Measurements from ENCODE around the gene NRL. TPM values are rescaled to one million over a fixed set of nuclear protein-coding genes. Genes with fewer than 3 reads are reported as not detected.

NRL gene
- total and polyA plus RNA-seq, 10 of the 15 experiments (the other 5 are each of a cell fraction or from before 2014, with no cell fraction given), result 0.11 to 4.4 (median 2.2) TPM

- TF ChIP-seq SKIL (IDR thresholded peaks at IDR 0.05; ENCODE audit: low read depth, poor library complexity, severe bottlenecking), result no peak
- no peak for TF ChIP-seq SPI1 (IDR thresholded peaks at IDR 0.05; ENCODE audit: borderline replicate concordance, insufficient read depth, low read depth, low read length)
- no peak for TF ChIP-seq HCFC1 (IDR thresholded peaks at IDR 0.05; ENCODE audit: low read length)
- TF ChIP-seq BCL11A (IDR thresholded peaks at IDR 0.05; ENCODE audit: low read depth, low read length), result no peak
- TF ChIP-seq IRF5 (IDR thresholded peaks at IDR 0.05; ENCODE audit: borderline replicate concordance), result no peak
These were observed 35.8 kb upstream of the NRL start (continued) for GRCh38 chr14:24150567-24150966.

GRCh38 chr14:24150061-24150460, 35.3 kb upstream of the NRL start:
- FAIRE-seq, result no peak
- H3K79me2 ChIP-seq (ENCODE audit: control insufficient read depth, insufficient read depth, low read length), result peaks cover 43% of the 10 kb centered on the region
- SMC1A ChIA-PET (ENCODE audit: uncharacterized antibody, unreplicated experiment), result interaction anchor here (1.0 to 3.6 kb wide), 4 partner anchors 11 to 62 kb away, joined by 3 to 22 read pairs (median 5); partner anchors contain the start of genes DCAF11, IRF9 and NRL

More at GRCh38 chr14:24150061-24150460, 35.3 kb upstream of the NRL start:
- no peaks in the 10 kb centered on the region for H4K20me1 ChIP-seq (ENCODE audit: control insufficient read depth, insufficient read depth)
- no peak overlapping the region for H3K9ac ChIP-seq (ENCODE audit: control insufficient read depth, insufficient read depth, low read length)
- CTCF ChIA-PET, result interaction anchor here (1.1 to 8.2 kb wide), 3 partner anchors 10 to 42 kb away, joined by 3 to 63 read pairs (median 6); partner anchors contain the start of gene IRF9
- H3K4me1 ChIP-seq (ENCODE audit: control insufficient read depth, insufficient read depth, low read length), result no peaks in the 10 kb centered on the region
- BruUV-seq (replicated peaks), result no TSS peak
- H3K36me3 ChIP-seq (ENCODE audit: control insufficient read depth in 2 of 2, insufficient read depth in 2 of 2, low read length in 1 of 2), result peaks cover 20 to 25% of the 10 kb centered on the region in 2 experiments; a peak in 3 of 4 replicates
- no peak for ATAC-seq
- no peak overlapping the region for H3K4me3 ChIP-seq
- POLR2A ChIA-PET, result interaction anchor here (0.5 to 5.8 kb wide), 8 partner anchors 9 to 1088 kb away, joined by 3 to 84 read pairs (median 4); partner anchors contain the start of genes DCAF11, EMC9, IRF9 and NRL
- no peaks in the 10 kb centered on the region; the same call in 2 of the 3 replicates for H3K9me3 ChIP-seq (replicated peaks; ENCODE audit: control insufficient read depth, insufficient read depth, low read length)
- peak; percentile 0; the same call in 1 of the 2 replicates for TF ChIP-seq POLR2AphosphoS5 (IDR thresholded peaks at IDR 0.05; ENCODE audit: low read length)
- no peak for TF ChIP-seq PBX3 (IDR thresholded peaks at IDR 0.05; ENCODE audit: insufficient replicate concordance, low read depth, low read length)
- no peak overlapping the region for H3K4me2 ChIP-seq (ENCODE audit: control insufficient read depth, insufficient read depth)
- RAD21 ChIA-PET (ENCODE audit: unreplicated experiment), result interaction anchor here (0.8 to 1.4 kb wide), 3 partner anchors 12 to 35 kb away, joined by 3 read pairs; partner anchors contain the start of genes DCAF11, IRF9, NRL and PSME1
- no peak for DNase-seq (ENCODE audit: low read depth, low spot score)
- 99% methylated on average over 9 of the region's 9 CpGs for WGBS (ENCODE audit: insufficient coverage, insufficient replicate concordance, low lambda C conversion rate, missing lambda C conversion rate)
- in situ Hi-C loops (cut with MboI) (no loop called here), intact Hi-C loops (cut with micrococcal nuclease; ENCODE audit: unreplicated experiment) (no loop called here)
- H2AFZ ChIP-seq (ENCODE audit: control insufficient read depth, low read depth, low read length), result no peak overlapping the region
- H3K27ac ChIP-seq (ENCODE audit: control insufficient read depth, insufficient read depth), result no peak overlapping the region
- H3K27me3 ChIP-seq (replicated peaks in 1 of 2; ENCODE audit: control insufficient read depth in 2 of 2, insufficient read depth in 2 of 2, low read length in 1 of 2), result no peaks in the 10 kb centered on the region

Measured in GM12878 (cell line).